ENCODE results near the gene CCDC85C.

CCDC85C gene

DNA sequence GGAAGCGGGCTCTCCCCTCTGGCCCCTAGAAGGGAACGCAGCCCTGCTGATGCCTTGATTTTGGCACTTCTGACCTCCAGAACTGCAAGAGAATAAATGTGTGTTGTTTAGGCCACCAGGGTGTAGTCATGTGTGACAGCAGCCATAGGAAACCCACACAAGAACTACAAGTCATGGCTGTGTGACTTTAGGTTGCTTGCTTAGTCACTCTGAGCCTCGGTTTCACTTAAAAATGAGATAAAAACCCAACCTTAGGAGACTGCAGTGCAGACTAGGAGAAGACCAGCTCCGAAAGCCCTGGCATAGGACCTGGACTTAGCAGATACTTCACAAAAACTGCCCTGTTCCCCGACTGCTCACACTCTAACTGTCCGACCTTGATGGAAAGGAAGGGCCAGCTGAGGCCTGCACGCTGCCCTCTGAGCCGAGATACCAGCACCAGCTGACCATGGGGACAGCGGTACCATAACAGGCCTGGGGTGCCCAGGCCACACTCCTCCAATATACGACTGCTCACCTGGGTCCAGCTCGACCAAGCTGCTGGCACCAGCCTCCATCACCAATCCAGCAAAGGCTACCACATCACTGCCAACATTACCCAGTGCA is 53.5 kb downstream of the CCDC85C start:
- TF ChIP-seq, protein P1, sequence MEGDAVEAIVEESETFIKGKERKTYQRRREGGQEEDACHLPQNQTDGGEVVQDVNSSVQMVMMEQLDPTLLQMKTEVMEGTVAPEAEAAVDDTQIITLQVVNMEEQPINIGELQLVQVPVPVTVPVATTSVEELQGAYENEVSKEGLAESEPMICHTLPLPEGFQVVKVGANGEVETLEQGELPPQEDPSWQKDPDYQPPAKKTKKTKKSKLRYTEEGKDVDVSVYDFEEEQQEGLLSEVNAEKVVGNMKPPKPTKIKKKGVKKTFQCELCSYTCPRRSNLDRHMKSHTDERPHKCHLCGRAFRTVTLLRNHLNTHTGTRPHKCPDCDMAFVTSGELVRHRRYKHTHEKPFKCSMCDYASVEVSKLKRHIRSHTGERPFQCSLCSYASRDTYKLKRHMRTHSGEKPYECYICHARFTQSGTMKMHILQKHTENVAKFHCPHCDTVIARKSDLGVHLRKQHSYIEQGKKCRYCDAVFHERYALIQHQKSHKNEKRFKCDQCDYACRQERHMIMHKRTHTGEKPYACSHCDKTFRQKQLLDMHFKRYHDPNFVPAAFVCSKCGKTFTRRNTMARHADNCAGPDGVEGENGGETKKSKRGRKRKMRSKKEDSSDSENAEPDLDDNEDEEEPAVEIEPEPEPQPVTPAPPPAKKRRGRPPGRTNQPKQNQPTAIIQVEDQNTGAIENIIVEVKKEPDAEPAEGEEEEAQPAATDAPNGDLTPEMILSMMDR (conservative IDR thresholded peaks at IDR 0.05; ENCODE audit: low read depth) = no peak
- POLR2A ChIA-PET (ENCODE audit: low non-redundant PET) = no interaction called here
- CTCF ChIA-PET = no interaction called here
- H3K27ac ChIP-seq = no peak overlapping the region
- no peak for DNase-seq (ENCODE audit: low spot score)

DNA sequence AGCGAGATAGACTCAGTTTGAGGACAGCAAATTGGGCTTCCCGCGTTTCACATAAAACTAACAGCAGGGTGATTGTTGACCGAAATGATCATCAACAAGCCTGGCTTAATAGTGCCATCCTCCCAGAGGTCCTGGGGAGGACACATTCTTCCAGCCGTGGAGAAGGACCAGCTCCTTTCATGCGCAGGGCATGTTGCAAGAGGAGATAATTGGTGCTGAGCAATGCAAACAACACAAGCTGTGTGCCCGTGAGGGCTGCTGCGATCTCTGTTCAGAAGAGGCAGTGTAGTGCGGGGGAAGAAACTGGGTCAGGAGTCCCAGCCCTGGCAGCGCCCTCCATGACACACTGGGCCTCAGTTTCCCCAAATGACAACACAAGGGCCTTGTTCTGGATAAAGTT is 54.3 kb downstream of the CCDC85C start:
- CTCF ChIA-PET = no interaction called here
- POLR2A ChIA-PET (ENCODE audit: low non-redundant PET) = no interaction called here
- DNase-seq (ENCODE audit: low spot score) = no peak
- peak overlapping the region; percentile 23; the same call in 1 of the 2 replicates for H3K27ac ChIP-seq
- TF ChIP-seq, protein P1 (conservative IDR thresholded peaks at IDR 0.05; ENCODE audit: low read depth) = no peak

DNA sequence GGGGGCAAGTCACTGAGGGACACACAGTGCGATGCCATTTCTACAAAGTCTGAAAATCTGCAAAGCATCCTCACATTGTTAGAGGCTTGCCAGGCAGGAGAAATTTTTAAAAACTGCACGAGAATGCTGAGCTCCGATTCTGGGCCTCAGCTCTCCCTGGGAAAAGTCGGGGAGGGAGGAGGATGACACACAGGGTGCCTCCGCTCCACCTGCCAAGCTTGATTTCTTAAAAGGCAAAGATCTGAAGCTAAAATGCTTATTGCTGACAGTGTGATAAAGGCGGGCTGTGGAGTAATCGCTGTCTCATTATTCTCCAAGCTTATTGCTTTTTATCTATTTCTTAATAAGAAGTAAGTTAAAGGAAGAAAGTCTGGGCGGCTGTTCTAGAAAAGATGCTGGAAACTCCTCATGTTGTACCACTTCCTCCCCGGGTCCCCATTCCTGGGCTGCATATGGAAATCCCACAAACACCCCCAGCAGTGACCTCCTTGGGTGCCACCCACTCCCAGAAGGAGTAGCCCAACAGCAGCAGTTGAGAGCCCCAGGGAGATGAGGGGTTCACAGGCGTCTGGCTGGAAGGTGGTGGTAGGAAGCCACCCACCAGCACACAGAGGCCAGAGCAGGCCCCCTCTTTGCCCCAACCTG is 55.0 kb downstream of the CCDC85C start:
- ChIA-PET CTCF (interaction anchor here (0.6 kb wide), 1 partner anchor 177 kb away, joined by 4 read pairs; no protein-coding TSS in a partner anchor), POLR2A (ENCODE audit: low non-redundant PET) (no interaction called here)
- DNase-seq (ENCODE audit: low spot score) = no peak
- peak overlapping the region; percentile 23; the same call in 1 of the 2 replicates for H3K27ac ChIP-seq
- TF ChIP-seq, protein P1 (conservative IDR thresholded peaks at IDR 0.05; ENCODE audit: low read depth) = no peak

DNA sequence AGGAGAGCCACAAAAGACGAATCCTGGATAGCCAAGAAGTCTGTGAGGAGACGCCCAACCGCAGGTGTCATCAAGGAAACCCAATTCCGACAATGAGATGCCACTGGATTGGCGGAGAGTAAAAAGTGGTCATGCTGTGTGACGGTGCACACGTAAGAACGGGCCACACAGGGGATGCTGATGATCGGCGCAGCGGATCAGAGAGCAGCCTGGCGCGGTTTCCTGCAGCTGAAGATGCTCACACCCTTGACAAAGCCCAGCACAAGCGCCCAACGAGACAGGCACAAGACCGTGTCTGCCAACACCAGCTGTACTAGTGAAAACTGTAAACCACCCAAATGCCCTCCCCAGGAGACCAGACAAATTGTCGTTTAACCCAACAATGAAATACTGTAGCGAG is 55.8 kb downstream of the CCDC85C start:
- CTCF ChIA-PET = interaction anchor here (0.7 kb wide), 1 partner anchor 25 kb away, joined by 3 read pairs; no protein-coding TSS in a partner anchor
- TF ChIP-seq, protein P1 (conservative IDR thresholded peaks at IDR 0.05; ENCODE audit: low read depth) = no peak
- no peak for DNase-seq (ENCODE audit: low spot score)
- POLR2A ChIA-PET (ENCODE audit: low non-redundant PET) = no interaction called here
- no peak overlapping the region; the same call in 1 of the 2 replicates for H3K27ac ChIP-seq

DNA sequence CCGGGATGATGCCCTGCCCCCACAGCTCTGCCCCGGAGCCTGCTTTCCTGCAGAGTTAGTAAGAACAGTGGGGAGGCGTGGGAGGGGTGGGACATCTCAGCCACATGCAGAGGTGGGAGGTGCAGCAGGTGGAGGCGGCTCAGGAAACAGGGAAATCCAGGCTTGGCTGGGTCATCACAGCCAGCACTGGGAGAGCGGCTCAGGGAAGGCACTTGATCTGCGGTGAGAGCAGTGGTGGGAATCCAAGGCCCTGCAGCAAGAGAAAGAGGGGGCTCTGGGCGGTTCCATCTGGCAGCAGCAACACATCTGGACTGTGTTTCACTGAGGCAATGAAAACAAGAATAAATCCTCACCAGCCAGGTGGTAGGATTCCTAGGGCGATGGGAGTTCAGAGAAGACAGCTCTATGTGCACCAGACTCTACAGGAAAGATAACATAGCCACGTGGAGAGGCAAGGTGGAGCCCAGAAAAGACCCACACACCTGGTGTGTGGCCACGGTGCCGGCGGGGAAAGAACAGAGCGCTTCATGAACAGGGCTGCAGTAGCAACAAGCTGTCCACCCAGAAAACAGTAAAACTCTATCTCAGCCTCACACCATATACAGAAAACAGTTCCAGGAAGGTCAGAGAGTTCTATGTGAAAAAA is 57.6 kb downstream of the CCDC85C start:
- CTCF ChIA-PET = interaction anchor here (0.6 kb wide), 1 partner anchor 775 kb away, joined by 4 read pairs; no protein-coding TSS in a partner anchor
- no peak for DNase-seq (ENCODE audit: low spot score)
- POLR2A ChIA-PET (ENCODE audit: low non-redundant PET) = no interaction called here
- TF ChIP-seq, protein P1 (conservative IDR thresholded peaks at IDR 0.05; ENCODE audit: low read depth) = no peak
- no peak overlapping the region for H3K27ac ChIP-seq

DNA sequence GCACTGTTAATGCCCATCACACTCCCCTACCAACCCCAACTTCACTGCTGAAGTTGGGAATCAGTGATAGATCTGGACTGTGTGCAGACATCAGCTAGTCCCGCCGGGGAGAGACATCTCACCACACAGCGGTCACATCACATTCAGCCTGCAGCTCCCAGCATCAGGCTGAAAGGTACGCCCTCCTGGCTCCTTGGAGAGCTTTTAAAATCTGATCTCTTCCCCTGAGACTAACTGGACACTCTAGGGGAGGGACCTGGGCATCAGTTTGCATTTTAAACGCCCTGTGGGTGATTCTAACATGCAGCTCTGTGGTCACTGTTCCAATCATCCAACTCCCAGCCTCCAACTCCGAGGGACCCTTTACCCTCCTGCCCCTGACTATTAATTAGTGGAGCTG is 58.4 kb downstream of the CCDC85C start:
- POLR2A ChIA-PET (ENCODE audit: low non-redundant PET) = no interaction called here
- TF ChIP-seq, protein P1 (conservative IDR thresholded peaks at IDR 0.05; ENCODE audit: low read depth) = no peak
- 0 out of 2 replicates have a peak overlapping the region, but pooled peaks have one; percentile 5 for H3K27ac ChIP-seq
- DNase-seq (ENCODE audit: low spot score) = no peak
- CTCF ChIA-PET = no interaction called here

All from RWPE1 (cell line).